WTC11 (cell line): ENCODE data around the gene INTS15. TPM values are rescaled to one million over a fixed set of nuclear protein-coding genes. Genes with fewer than 3 reads are reported as not detected.

Experiments
- ATAC-seq: fragments of 200-7000 bp; cut with Tn5 transposase; 2 replicates; pipeline ENCODE4 v1.10.0; 2021; ENCODE audit warnings: mild to moderate bottlenecking, moderate library complexity
- CTCF ChIA-PET: fragments of 300-600 bp; sonication (Branson Sonifier 250); formaldehyde crosslinking; loops from one replicate; lab custom pipeline; 2021; ENCODE audit warnings: antibody characterized with exemption; lab: Charles Lee
- POLR2A ChIA-PET: fragments of 350-600 bp; sonication (Branson Sonifier 250); formaldehyde crosslinking; loops from one replicate; lab custom pipeline; 2021; ENCODE audit warnings: antibody characterized with exemption; lab: Charles Lee
- DNase-seq: peaks from one replicate; pipeline ENCODE4 v3.0.0; 2021; ENCODE audit warnings: low spot score
- H3K27ac Mint-ChIP-seq: 2 replicates; pipeline ENCODE4 v1.8.0; 2021; ENCODE audit warnings: mixed read lengths
- H3K27me3 Mint-ChIP-seq: 2 replicates; pipeline ENCODE4 v1.8.0; 2021; ENCODE audit warnings: low read depth, mild to moderate bottlenecking, moderate library complexity, mixed read lengths
- H3K36me3 Mint-ChIP-seq: 2 replicates; pipeline ENCODE4 v1.8.0; 2021; ENCODE audit warnings: mixed read lengths
- H3K4me1 Mint-ChIP-seq: 2 replicates; pipeline ENCODE4 v1.8.0; 2022; ENCODE audit warnings: mixed read lengths
- H3K4me3 Mint-ChIP-seq: 2 replicates; pipeline ENCODE4 v1.8.0; 2021; ENCODE audit warnings: mild to moderate bottlenecking, moderate library complexity, mixed read lengths
- H3K9me3 Mint-ChIP-seq: 2 replicates; pipeline ENCODE4 v1.8.0; 2021; ENCODE audit warnings: mixed read lengths
- ATF2 ChIP-seq: sonication (generic); formaldehyde crosslinking; IDR thresholded peaks from 2 replicates; pipeline ENCODE4 v1.8.1; 2022; ENCODE audit warnings: low read depth, missing genetic modification reagents, borderline replicate concordance
- CBFB ChIP-seq: sonication (generic); formaldehyde crosslinking; IDR thresholded peaks from 2 replicates; pipeline ENCODE4 v1.8.1; 2022; ENCODE audit warnings: mild to moderate bottlenecking, low read depth, missing genetic modification reagents
- CDX4 ChIP-seq: fragments of 250-450 bp; sonication (Bioruptor Pico); IDR thresholded peaks from 2 replicates; pipeline ENCODE4 v1.9.0; 2021; ENCODE audit warnings: moderate library complexity, mild to moderate bottlenecking, inconsistent platforms, borderline replicate concordance
- CTCF ChIP-seq: fragments of 200-600 bp; IDR thresholded peaks from 2 replicates; pipeline ENCODE4 v1.8.0; 2022; ENCODE audit warnings: antibody characterized with exemption
- EMX1 ChIP-seq: fragments of 250-450 bp; sonication (Bioruptor Pico); IDR thresholded peaks from 2 replicates; pipeline ENCODE4 v1.8.0; 2021; ENCODE audit warnings: mild to moderate bottlenecking
- ERG ChIP-seq: fragments of 250-450 bp; sonication (Bioruptor Pico); IDR thresholded peaks from 2 replicates; pipeline ENCODE4 v1.8.0; 2021; ENCODE audit warnings: mild to moderate bottlenecking
- ESRRA ChIP-seq: sonication (generic); formaldehyde crosslinking; IDR thresholded peaks from 2 replicates; pipeline ENCODE4 v1.8.1; 2022; ENCODE audit warnings: mild to moderate bottlenecking, missing genetic modification reagents, borderline replicate concordance
- FOXK1 ChIP-seq: sonication (generic); formaldehyde crosslinking; IDR thresholded peaks from 2 replicates; pipeline ENCODE4 v1.8.0; 2022; ENCODE audit warnings: mild to moderate bottlenecking, moderate library complexity, missing genetic modification reagents
- FOXP4 ChIP-seq: sonication (generic); formaldehyde crosslinking; IDR thresholded peaks from 2 replicates; pipeline ENCODE4 v1.8.0; 2022; ENCODE audit warnings: mild to moderate bottlenecking, missing genetic modification reagents
- GABPB1 ChIP-seq: sonication (generic); formaldehyde crosslinking; IDR thresholded peaks from 2 replicates; pipeline ENCODE4 v1.8.1; 2023; ENCODE audit warnings: mild to moderate bottlenecking, missing genetic modification reagents
- IRF2 ChIP-seq: sonication (generic); formaldehyde crosslinking; IDR thresholded peaks from 2 replicates; pipeline ENCODE4 v1.8.0; 2022; ENCODE audit warnings: low read depth, missing genetic modification reagents, borderline replicate concordance
- MAX ChIP-seq: sonication (generic); formaldehyde crosslinking; IDR thresholded peaks from 2 replicates; pipeline ENCODE4 v1.8.0; 2022; ENCODE audit warnings: mild to moderate bottlenecking, missing genetic modification reagents
- NFYB ChIP-seq: sonication (generic); formaldehyde crosslinking; conservative IDR thresholded peaks from 2 replicates; pipeline ENCODE4 v1.8.0; 2022; ENCODE audit warnings: low read depth, missing genetic modification reagents
- RORB ChIP-seq: fragments of 250-450 bp; sonication (Bioruptor Pico); IDR thresholded peaks from 2 replicates; pipeline ENCODE4 v1.9.0; 2021; ENCODE audit warnings: mild to moderate bottlenecking
- SOX15 ChIP-seq: fragments of 250-450 bp; sonication (Bioruptor Pico); IDR thresholded peaks from 2 replicates; pipeline ENCODE4 v1.9.0; 2021; ENCODE audit warnings: mild to moderate bottlenecking
- SP1 ChIP-seq: sonication (generic); formaldehyde crosslinking; conservative IDR thresholded peaks from 2 replicates; pipeline ENCODE4 v1.8.1; 2022; ENCODE audit warnings: missing genetic modification reagents
- TEAD1 ChIP-seq: sonication (generic); formaldehyde crosslinking; IDR thresholded peaks from 2 replicates; pipeline ENCODE4 v1.8.0; 2022; ENCODE audit warnings: mild to moderate bottlenecking, missing genetic modification reagents
- ZNF396 ChIP-seq: fragments of 250-450 bp; sonication (Bioruptor Pico); IDR thresholded peaks from 2 replicates; pipeline ENCODE4 v1.8.0; 2021; ENCODE audit warnings: mild to moderate bottlenecking, moderate library complexity, borderline replicate concordance
- ZNF416 ChIP-seq: fragments of 250-450 bp; sonication (Bioruptor Pico); IDR thresholded peaks from 2 replicates; pipeline ENCODE4 v1.9.0; 2021; ENCODE audit warnings: mild to moderate bottlenecking, inconsistent platforms
- ZNF425 ChIP-seq: fragments of 250-450 bp; sonication (Bioruptor Pico); conservative IDR thresholded peaks from 2 replicates; pipeline ENCODE4 v1.9.0; 2021; ENCODE audit warnings: mild to moderate bottlenecking
- ZNF512 ChIP-seq: sonication (generic); formaldehyde crosslinking; IDR thresholded peaks from 2 replicates; pipeline ENCODE4 v1.8.1; 2022; ENCODE audit warnings: missing genetic modification reagents, borderline replicate concordance
- total RNA-seq: library from RNA; stranded (reverse); gene quantifications from 3 replicates; pipeline ENCODE4 v1.2.3, GENCODE V29; 2021

INTS15 gene
- total RNA-seq, 1 experiment from 2014 or later: 28.2 TPM

GRCh38 chr7:6562106-6562505 lies 27.7 kb upstream of the INTS15 start:
- ChIA-PET CTCF (interaction anchor here (1.0 kb wide), 1 partner anchor 12 kb away, joined by 4 read pairs; no protein-coding TSS in a partner anchor), POLR2A (no interaction called here)
- Mint-ChIP-seq H3K36me3 (no peaks in the 10 kb centered on the region), H3K27me3 (no peaks in the 10 kb centered on the region; the same call in 1 of the 2 replicates), H3K27ac (no peak overlapping the region), H3K9me3 (no peaks in the 10 kb centered on the region), H3K4me1 (peaks cover 8% of the 10 kb centered on the region), H3K4me3 (no peak overlapping the region)
- ATAC-seq (no peak), DNase-seq (no peak)
- TF ChIP-seq CBFB: no peak
- TF ChIP-seq CDX4 (CRISPR knock-in tag): no peak
- no peak for TF ChIP-seq ZNF396 (CRISPR knock-in tag)
- no peak for TF ChIP-seq GABPB1
- no peak for TF ChIP-seq ESRRA
- no peak for TF ChIP-seq EMX1 (CRISPR knock-in tag)
- TF ChIP-seq FOXK1 (CRISPR knock-in tag): no peak
- TF ChIP-seq MAX: no peak
- TF ChIP-seq IRF2 (CRISPR knock-in tag): no peak
- TF ChIP-seq TEAD1 (CRISPR knock-in tag): no peak
- TF ChIP-seq ERG (CRISPR knock-in tag): no peak
- no peak for TF ChIP-seq NFYB
- no peak for TF ChIP-seq ZNF512
- no peak for TF ChIP-seq FOXP4 (CRISPR knock-in tag)
- no peak for TF ChIP-seq ATF2 (CRISPR knock-in tag)
- TF ChIP-seq ZNF416 (CRISPR knock-in tag): no peak

- Mint-ChIP-seq H3K4me3 (no peak overlapping the region), H3K27me3 (no peaks in the 10 kb centered on the region), H3K4me1 (peaks cover 8% of the 10 kb centered on the region), H3K36me3 (no peaks in the 10 kb centered on the region), H3K27ac (no peak overlapping the region), H3K9me3 (no peaks in the 10 kb centered on the region)
- ChIA-PET POLR2A (no interaction called here), CTCF (no interaction called here)
- DNase-seq (no peak), ATAC-seq (no peak)
- TF ChIP-seq SP1 (CRISPR knock-in tag) (no peak), ZNF425 (CRISPR knock-in tag) (no peak), CTCF (no peak), FOXP4 (CRISPR knock-in tag) (no peak), RORB (CRISPR knock-in tag) (no peak), SOX15 (no peak)
Measured at GRCh38 chr7:6563936-6564770, 25.7 kb upstream of the INTS15 start.
